ENCODE data around the gene B3GALT6.

The B3GALT6 gene

GRCh38 chr1:1232208-1232795, at the start of gene B3GALT6:
B3GALT6 (plus strand) TSS chr1:1232237; CDS start chr1:1232279, 42 bp downstream.
- no peaks in the 10 kb centered on the region for H3K9me3 ChIP-seq (ENCODE audit: severe bottlenecking)
- peaks cover 36% of the 10 kb centered on the region for H3K36me3 ChIP-seq
- no peak for TF ChIP-seq CTCF (IDR thresholded peaks at IDR 0.05; ENCODE audit: low read depth, low read length)
- peak within 1 kb of the TSS; percentile 96 for H3K27ac ChIP-seq
- H3K4me3 ChIP-seq (ENCODE audit: low read depth, low read length), result peak within 1 kb of the TSS; percentile 95
- H3K27me3 ChIP-seq (ENCODE audit: insufficient read depth, low read depth, severe bottlenecking), result no peaks in the 10 kb centered on the region
- no peak for DNase-seq

- Histone ChIP-seq H3K36me3 (no peaks in the 10 kb centered on the region), H3K9me3 (ENCODE audit: severe bottlenecking) (no peaks in the 10 kb centered on the region), H3K27me3 (ENCODE audit: insufficient read depth, low read depth, severe bottlenecking) (no peaks in the 10 kb centered on the region), H3K27ac (no peak overlapping the region), H3K4me3 (ENCODE audit: low read depth, low read length) (no peak overlapping the region)
- DNase-seq, result no peak
- TF ChIP-seq CTCF (IDR thresholded peaks at IDR 0.05; ENCODE audit: low read depth, low read length), result no peak
Measured at GRCh38 chr1:1182491-1183220, 49.4 kb upstream of the B3GALT6 start.

DNA sequence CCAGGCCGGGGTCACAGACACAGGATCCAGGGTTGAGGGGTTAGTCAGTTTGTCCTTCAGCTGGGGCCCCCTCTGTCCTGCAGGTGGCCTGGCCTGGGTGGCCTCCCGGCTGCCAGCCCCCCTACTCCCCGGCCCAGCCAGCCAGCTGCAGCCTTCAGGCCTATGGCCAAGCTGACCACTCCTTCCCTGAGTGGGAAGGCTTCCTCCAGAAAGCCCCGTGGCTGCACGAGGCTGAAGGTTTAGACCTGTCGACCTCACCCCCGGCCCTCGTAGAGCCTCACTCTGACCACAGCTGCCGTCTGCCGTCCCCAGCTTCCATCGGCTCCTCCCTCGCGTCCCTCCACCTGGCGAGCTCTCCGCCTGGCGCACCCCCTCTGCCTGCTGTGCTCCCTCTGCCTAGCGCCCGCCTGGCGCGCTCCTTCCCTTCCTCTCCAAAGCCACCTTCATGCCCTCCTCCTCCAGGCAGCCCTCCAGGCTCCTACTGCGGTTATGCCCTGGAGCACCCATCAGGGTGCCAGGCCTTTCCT, 48.8 kb upstream of the B3GALT6 start:
- DNase-seq, result no peak
- no peak for TF ChIP-seq CTCF (IDR thresholded peaks at IDR 0.05; ENCODE audit: low read depth, low read length)
- H3K4me3 ChIP-seq (ENCODE audit: low read depth, low read length), result no peak overlapping the region

DNA sequence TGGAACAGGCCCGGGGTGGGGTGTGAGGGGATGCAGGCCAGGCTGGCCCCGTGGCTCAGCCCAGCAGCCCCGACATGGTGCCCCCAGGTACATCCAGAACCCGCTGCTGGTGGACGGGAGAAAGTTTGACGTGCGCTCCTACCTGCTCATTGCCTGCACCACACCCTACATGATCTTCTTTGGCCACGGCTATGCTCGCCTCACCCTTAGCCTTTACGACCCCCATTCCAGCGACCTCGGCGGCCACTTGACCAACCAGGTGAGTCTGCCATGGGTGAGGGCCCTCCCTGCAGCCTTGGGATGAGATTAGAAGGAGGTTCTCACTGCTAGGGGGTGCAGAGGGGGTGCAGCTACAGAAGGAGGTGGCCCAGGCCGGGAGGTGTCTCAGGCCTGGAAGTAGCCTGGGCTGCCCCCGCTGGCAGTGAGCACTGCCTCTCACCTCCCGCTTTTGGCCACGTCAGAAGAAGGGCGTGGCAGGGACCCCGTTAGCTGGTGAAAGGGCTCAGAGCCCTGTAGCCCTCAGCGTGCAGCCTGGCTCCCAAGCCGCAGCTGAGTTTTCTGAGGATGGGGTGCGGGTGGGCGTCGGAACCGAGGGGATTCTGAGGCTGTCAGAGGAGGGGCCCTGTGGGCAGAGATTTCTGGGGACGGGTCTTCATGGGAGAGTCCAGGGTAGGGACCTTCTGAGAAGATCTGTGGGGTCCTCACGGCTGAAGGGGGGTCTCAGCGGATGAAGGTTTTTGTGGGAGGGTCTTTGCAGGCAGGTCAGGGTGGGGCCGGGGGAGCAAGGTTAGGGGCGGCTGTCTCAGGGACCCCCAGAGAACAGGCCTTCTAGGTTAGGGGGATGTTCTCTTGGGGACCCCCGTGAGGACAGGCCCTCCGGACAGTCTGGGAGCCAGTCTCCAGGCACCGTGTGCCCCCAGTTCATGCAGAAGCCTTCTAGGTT, 47.9 kb upstream of the B3GALT6 start:
- no peaks in the 10 kb centered on the region for H3K27me3 ChIP-seq (ENCODE audit: insufficient read depth, low read depth, severe bottlenecking)
- no peaks in the 10 kb centered on the region for H3K36me3 ChIP-seq
- no peak for TF ChIP-seq CTCF (IDR thresholded peaks at IDR 0.05; ENCODE audit: low read depth, low read length)
- no peak overlapping the region for H3K27ac ChIP-seq
- H3K4me3 ChIP-seq (ENCODE audit: low read depth, low read length), result no peak overlapping the region
- DNase-seq, result no peak
- no peaks in the 10 kb centered on the region for H3K9me3 ChIP-seq (ENCODE audit: severe bottlenecking)

More for the DNA sequence above, 48.8 kb upstream of the B3GALT6 start:
- H3K27me3 ChIP-seq (ENCODE audit: insufficient read depth, low read depth, severe bottlenecking), result no peaks in the 10 kb centered on the region
- H3K36me3 ChIP-seq, result no peaks in the 10 kb centered on the region
- H3K27ac ChIP-seq, result no peak overlapping the region
- H3K9me3 ChIP-seq (ENCODE audit: severe bottlenecking), result no peaks in the 10 kb centered on the region

DNA sequence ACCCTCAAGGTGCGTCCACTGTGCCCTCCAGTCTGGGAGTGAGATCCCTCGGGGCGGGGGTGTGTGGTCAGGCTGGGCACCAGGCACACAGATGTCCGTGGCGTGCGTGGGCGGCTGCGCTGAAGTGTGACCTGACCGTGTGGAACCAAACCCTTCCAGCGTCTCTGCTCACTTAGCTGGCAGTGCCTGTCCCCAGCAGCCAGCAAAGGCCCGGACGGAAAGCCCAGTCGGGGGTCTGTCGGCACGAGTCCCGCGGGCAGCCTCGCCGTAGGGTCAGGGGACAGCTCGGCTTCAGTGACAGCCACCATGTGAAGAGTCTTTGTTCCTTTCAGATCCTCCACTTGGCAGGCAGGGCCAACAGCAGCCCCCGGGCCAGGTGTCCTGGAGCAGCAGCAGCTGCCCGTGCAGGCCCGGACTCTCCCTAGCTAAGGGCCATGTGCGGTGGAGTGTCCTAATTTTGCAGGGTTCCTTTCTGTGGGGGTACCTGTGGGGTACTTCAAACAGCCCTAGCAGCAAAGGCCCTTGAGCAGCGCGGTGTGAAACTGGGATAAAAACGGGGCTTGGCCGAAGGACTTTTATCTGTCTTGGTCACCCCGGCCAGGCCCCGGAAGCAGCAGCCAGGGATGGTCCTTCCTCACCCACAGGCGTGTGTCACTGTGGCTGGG, 46.8 kb upstream of the B3GALT6 start:
- Histone ChIP-seq H3K36me3 (no peaks in the 10 kb centered on the region), H3K27me3 (ENCODE audit: insufficient read depth, low read depth, severe bottlenecking) (no peaks in the 10 kb centered on the region), H3K9me3 (ENCODE audit: severe bottlenecking) (no peaks in the 10 kb centered on the region), H3K4me3 (ENCODE audit: low read depth, low read length) (no peak overlapping the region), H3K27ac (no peak overlapping the region)
- TF ChIP-seq CTCF (IDR thresholded peaks at IDR 0.05; ENCODE audit: low read depth, low read length), result no peak
- DNase-seq, result no peak
